Thymus (tissue), 11 donors: ENCODE data around the gene PREX1. TPM values are rescaled to one million over a fixed set of nuclear protein-coding genes. Genes with fewer than 3 reads are reported as not detected.

Experiments used
- DNase-seq, 9 donors: peaks; one replicate each; pipeline ENCODE4 v3.0.0-alpha.2; 2013; ENCODE audit warnings: low spot score in 9 of 9, low read depth in 6 of 9, missing footprints in 1 of 9
- H3K27ac ChIP-seq, 2 donors: one replicate each; pipeline ENCODE4 v1.5.1; 2013; ENCODE audit warnings: control low read depth in 1 of 2, low read depth in 1 of 2, low read length in 1 of 2, mild to moderate bottlenecking in 1 of 2, moderate library complexity in 1 of 2
- H3K27me3 ChIP-seq, 2 donors: one replicate each; pipeline ENCODE4 v1.5.1; 2013; ENCODE audit warnings: low read length in 1 of 2; ENCODE audit not compliant: control insufficient read depth in 2 of 2, insufficient read depth in 1 of 2
- H3K36me3 ChIP-seq, 2 donors: one replicate each; pipeline ENCODE4 v1.5.1; 2013; ENCODE audit warnings: low read length in 1 of 2, mild to moderate bottlenecking in 1 of 2, moderate library complexity in 1 of 2; ENCODE audit not compliant: control insufficient read depth in 2 of 2, insufficient read depth in 2 of 2
- H3K4me1 ChIP-seq, 2 donors: one replicate each; pipeline ENCODE4 v1.5.1; 2013; ENCODE audit warnings: low read length in 2 of 2; ENCODE audit not compliant: control insufficient read depth in 2 of 2, insufficient read depth in 2 of 2
- H3K4me3 ChIP-seq, 2 donors: one replicate each; pipeline ENCODE4 v1.5.1; 2013; ENCODE audit warnings: low read length in 2 of 2, control low read depth in 1 of 2, mild to moderate bottlenecking in 1 of 2
- H3K9me3 ChIP-seq, 2 donors: one replicate each; pipeline ENCODE4 v1.5.1; 2013; ENCODE audit warnings: low read length in 1 of 2, mild to moderate bottlenecking in 1 of 2; ENCODE audit not compliant: control insufficient read depth in 2 of 2, insufficient read depth in 1 of 2
- WGBS: extraction: QIAGEN DNeasy Blood & Tissue Kit; methylation state at CpG from one replicate; pipeline ENCODE4 v1.1.7; 2013; 5-methylcytosine and 5-hydroxymethylcytosine counted together
- polyA plus RNA-seq: library from polyadenylated mRNA; stranded (reverse); fragments of 200-250 nt; gene quantifications from one replicate; pipeline ENCODE4 v1.2.3, GENCODE V29; 2013
- total RNA-seq: library from RNA; stranded (reverse); fragments of 120-200 nt; gene quantifications from one replicate; pipeline ENCODE4 v1.2.4, GENCODE V29; 2013
- donor health status: healthy.

Gene PREX1
- total and polyA plus RNA-seq, 2 donors: 12.5 to 19.8 TPM

DNA sequence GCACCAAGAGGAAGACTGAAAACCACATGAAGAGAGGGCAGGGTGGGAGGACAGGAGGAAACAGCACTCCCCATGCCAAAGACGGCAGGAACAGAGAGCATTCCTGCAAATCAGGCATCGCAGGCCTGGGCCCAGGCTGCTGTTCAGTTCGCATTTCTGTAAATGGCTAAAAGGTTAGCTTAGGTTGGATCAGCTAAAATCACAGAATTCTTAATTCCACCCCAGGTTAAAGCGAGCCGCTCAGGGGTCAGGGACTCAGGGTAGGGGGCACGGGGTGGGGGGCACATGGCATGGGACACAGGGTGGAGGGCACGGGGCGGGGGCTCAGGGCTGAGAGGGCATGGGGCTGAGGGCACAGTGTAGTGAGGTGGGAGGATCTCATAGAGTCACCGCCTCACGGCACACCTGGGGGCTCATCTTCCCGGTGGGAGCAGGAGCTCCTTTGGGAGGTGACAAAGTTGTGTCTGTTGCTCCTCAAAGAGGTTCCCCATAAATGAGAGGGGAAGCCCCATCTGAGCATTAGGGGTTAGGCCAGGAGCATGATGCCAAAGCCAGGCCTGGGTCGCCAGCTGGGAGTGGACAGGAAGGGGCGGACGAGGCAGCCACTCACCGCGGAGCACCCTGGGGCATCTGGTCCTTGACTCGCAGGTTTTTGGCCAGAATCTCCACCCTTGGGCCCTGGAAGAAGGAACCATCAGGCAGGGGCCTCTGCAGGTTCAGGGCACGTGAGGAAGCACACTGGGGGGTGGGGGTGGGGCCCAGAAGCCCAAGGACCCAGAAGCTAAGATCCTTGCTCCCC lies 200.7 kb downstream of the PREX1 start:
- H3K9me3 ChIP-seq: no peaks in the 10 kb centered on the region
- WGBS: 84% methylated on average over 18 of the region's 18 CpGs
- H3K36me3 ChIP-seq: peaks cover 0 to 3% of the 10 kb centered on the region in 2 donors
- H3K4me1 ChIP-seq: peaks cover 3 to 14% of the 10 kb centered on the region in 2 donors
- H3K4me3 ChIP-seq: no peak overlapping the region
- no peak overlapping the region for H3K27ac ChIP-seq
- DNase-seq: no peak
- H3K27me3 ChIP-seq: no peaks in the 10 kb centered on the region

DNA sequence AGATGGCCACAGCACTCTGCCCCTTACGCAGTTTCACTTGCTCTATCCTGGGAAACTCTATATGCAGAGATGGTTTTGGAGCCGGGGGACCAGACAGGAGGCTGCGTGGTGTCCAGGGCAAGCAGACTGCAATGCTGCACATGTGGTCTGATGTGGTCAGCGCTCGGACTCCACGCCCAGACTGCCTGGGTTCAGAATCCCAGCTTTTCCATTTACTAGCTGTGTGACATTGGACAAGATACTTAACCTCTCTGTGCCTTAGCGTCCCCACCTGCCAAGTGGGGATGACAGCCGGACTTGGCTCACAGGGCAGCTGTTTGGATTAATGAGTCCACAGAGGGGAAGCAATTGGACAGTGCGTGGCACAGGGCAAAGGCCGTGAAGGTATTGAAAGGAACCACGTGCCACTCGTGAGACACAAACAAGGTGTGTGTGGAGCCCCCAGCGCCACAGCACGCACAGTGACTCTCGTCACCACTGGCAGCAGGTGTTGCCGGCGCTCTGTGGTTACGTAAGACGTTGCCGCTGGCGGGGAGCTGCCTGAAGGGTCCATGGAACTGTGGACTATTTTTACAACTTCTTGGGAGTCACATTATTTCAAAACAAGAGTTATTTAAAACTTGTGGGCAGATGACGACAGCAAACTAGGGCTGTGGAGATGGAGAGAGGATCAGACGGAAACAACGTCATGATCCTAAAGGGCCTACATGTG lies 201.4 kb downstream of the PREX1 start:
- Histone ChIP-seq H3K27ac (no peak overlapping the region), H3K27me3 (no peaks in the 10 kb centered on the region), H3K4me1 (peaks cover 3 to 14% of the 10 kb centered on the region in 2 donors), H3K9me3 (no peaks in the 10 kb centered on the region), H3K4me3 (no peak overlapping the region), H3K36me3 (peaks cover 0 to 3% of the 10 kb centered on the region in 2 donors)
- peak in 7 of 9 donors; percentile 13 to 64 (median 28) for DNase-seq
- WGBS: 51% methylated on average over 24 of the region's 24 CpGs

DNA sequence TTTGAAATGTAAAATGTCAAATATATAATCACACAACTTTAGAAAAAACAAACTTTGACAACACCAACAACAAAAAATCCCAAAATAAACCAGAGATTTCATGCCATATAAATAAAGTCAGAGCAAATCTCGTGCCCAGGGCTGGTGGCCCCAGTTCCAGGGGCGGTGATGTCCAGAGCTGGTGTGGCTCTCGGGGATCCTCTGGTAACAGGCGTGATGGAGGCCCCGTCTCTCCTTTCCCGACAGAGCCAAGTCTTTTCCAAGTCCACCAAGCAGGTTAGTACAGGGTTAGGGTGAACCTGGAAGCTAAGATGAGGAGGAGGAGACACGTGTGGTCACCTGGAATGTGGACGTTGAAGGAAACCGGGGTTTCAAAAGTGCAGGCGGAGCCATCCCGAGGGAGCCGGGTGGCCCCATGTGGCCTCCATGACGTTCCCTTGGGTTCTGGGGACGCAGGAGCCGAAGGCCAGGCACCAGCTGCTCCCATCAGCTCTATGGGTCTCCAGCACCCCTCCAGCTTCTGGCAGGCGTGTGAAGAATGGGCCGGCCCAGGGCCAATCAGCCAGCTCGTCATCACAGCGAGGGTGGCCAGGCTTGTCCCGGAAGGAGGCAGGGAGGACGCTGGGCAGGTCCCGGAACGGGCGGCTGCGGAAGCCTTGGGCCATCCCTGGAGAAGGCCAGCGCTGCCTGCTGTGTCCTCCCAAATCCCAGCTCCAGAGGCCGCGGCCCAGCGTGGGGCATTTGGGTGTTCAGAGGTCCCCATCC lies 202.5 kb downstream of the PREX1 start:
- Histone ChIP-seq H3K4me3 (no peak overlapping the region), H3K9me3 (peaks cover 0 to 2% of the 10 kb centered on the region in 2 donors), H3K27ac (no peak overlapping the region), H3K27me3 (peaks cover 0 to 1% of the 10 kb centered on the region in 2 donors), H3K4me1 (peaks cover 3 to 15% of the 10 kb centered on the region in 2 donors), H3K36me3 (peaks cover 0 to 3% of the 10 kb centered on the region in 2 donors)
- WGBS: 97% methylated on average over 29 of the region's 29 CpGs
- no peak for DNase-seq

DNA sequence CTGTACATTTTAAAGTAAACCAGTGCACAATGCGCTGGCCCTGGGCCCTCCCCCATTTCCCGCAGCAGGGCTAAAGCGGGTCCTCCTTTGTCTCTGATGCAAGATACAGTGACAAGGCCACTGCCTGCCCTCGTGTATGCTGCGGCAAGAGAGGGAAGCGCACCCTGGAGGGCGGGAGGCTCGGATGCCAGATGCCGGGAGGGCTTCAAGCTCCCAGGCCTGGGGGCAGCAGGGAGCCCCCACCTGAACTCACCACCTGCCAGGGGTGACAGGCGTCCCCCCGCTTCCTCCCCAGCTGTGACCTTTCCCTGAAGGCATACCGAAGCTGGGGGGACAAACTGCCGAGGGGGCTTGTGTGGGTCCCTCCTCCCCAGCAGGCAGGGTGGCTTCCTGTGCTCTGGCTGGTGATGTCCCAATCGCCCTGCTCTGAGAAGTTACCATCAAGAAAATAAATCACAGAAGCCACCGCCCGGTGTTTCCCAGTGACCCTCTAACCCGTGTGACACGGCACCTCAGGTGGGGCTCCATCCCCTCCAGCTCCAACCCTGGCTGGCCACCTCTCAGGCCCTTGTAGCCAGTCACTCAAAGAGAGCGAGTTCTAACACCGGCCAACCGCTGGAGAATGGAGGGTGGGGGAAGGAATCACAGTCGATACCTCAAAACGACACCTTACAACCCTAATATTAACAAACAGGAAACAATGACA lies 203.3 kb downstream of the PREX1 start:
- 95% methylated on average over 23 of the region's 23 CpGs for WGBS
- H3K27me3 ChIP-seq: peaks cover 0 to 5% of the 10 kb centered on the region in 2 donors
- H3K27ac ChIP-seq: no peak overlapping the region
- no peak for DNase-seq
- H3K36me3 ChIP-seq: peaks cover 0 to 3% of the 10 kb centered on the region in 2 donors
- H3K9me3 ChIP-seq: peaks cover 0 to 5% of the 10 kb centered on the region in 2 donors
- peaks cover 3 to 17% of the 10 kb centered on the region in 2 donors for H3K4me1 ChIP-seq
- H3K4me3 ChIP-seq: no peak overlapping the region

DNA sequence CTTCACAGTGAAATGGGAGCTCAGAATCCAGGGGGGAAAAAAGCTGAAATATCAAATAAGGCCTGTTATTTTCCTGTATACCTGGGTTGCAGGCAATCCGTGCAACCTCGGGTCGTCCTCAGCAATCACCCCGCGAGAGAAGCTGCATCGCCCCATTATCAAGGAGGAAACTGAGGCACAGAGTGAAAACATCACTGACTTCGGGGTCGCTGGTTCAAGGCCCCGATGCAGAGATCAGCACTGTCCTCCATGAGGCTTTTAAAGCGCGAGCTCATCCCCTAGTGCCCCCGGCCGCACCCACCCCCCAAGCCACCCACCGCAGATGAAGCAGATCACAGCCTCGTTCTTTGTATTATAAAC lies 203.9 kb downstream of the PREX1 start:
- H3K9me3 ChIP-seq: peaks cover 0 to 5% of the 10 kb centered on the region in 2 donors
- peaks cover 0 to 5% of the 10 kb centered on the region in 2 donors for H3K27me3 ChIP-seq
- peaks cover 3 to 17% of the 10 kb centered on the region in 2 donors for H3K4me1 ChIP-seq
- WGBS: over 99% methylated on average over 15 of the region's 15 CpGs
- DNase-seq: no peak
- H3K4me3 ChIP-seq: no peak overlapping the region
- H3K27ac ChIP-seq: no peak overlapping the region
- H3K36me3 ChIP-seq: peaks cover 0 to 3% of the 10 kb centered on the region in 2 donors

DNA sequence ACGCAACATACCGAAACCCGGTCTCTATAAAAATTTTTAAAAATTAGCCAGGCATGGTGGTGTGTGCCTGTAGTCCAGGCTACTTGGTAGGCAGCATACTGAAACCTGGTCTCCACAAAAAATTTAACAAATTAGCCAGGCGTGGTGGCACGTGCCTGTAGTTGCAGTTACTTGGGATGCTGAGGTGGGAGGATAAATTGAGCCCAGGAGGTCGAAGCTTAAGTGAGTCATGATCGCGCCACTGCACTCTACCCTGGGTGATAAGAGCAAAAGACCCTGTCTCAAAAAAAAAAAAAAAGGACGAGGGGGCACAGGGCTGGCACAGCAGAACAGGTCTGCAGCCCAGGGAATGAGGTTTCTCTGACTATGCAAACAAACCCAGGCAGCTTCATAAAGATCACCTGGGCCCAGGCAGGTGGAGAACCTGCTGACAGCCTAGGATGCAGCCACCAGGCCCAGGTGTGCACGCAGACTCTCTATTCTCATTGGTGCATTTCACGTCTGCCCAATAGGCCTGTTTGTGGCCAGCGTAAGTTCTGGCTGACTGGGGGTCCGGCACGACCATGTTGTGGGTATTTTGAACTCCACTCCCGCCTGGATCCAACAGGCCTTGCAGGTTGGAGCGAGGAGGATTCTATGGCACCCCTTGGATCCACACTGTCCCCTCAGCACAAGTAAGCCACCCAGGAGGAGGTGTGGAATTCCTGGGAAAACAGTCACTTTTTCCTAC lies 204.5 kb downstream of the PREX1 start:
- Histone ChIP-seq H3K9me3 (peaks cover 0 to 5% of the 10 kb centered on the region in 2 donors), H3K4me3 (no peak overlapping the region), H3K4me1 (peaks cover 3 to 17% of the 10 kb centered on the region in 2 donors), H3K36me3 (peaks cover 0 to 3% of the 10 kb centered on the region in 2 donors), H3K27me3 (peaks cover 0 to 5% of the 10 kb centered on the region in 2 donors), H3K27ac (no peak overlapping the region)
- 97% methylated on average over 16 of the region's 16 CpGs for WGBS
- no peak for DNase-seq

DNA sequence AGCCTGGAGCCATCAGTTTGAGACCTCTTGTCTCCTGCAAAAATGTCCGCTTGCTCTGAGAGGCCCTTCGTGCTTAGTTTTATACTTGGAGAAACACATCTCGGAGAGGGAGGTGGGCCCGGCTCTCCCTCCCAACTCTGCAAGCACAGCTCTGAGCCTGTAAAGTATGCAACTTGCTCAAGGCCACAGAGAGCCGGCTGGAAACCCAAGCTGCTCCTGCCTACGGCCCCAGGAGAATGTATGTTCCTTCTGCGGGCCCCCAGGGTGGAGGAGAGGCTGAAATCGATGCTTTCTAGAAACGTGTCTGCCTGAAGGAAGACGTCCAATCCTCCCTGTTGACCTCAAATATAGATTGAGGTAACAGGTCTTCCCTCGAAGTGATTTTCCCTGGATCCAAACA lies 205.4 kb downstream of the PREX1 start:
- no peak for DNase-seq
- Histone ChIP-seq H3K4me1 (peaks cover 3 to 15% of the 10 kb centered on the region in 2 donors), H3K4me3 (no peak overlapping the region), H3K27me3 (peaks cover 0 to 5% of the 10 kb centered on the region in 2 donors), H3K9me3 (peaks cover 0 to 5% of the 10 kb centered on the region in 2 donors), H3K27ac (no peak overlapping the region), H3K36me3 (peaks cover 0 to 3% of the 10 kb centered on the region in 2 donors)
- 78% methylated on average over 11 of the region's 11 CpGs for WGBS
